Thyroid gland (tissue), 4 donors: ENCODE results near the gene HAO1. TPM values are rescaled to one million over a fixed set of nuclear protein-coding genes. Genes with fewer than 3 reads are reported as not detected.

Experiments used
- DNase-seq, 2 donors: peaks; one replicate each; pipeline ENCODE4 v3.0.0-alpha.2; 2019
- H3K27ac ChIP-seq, 3 donors: fragments of 200-600 bp; sonication (generic); 1 replicate in 2 of 3; 2 replicates in 1 of 3; pipeline ENCODE4 v1.5.1; 2016 to 2019; ENCODE audit warnings: mild to moderate bottlenecking in 1 of 3, moderate library complexity in 1 of 3
- H3K27me3 ChIP-seq: fragments of 200-600 bp; sonication (generic); one replicate; pipeline ENCODE4 v1.5.1; 2019
- H3K36me3 ChIP-seq, 2 donors: fragments of 200-600 bp; sonication (generic); one replicate each; pipeline ENCODE4 v1.5.1; 2016 to 2019
- H3K4me1 ChIP-seq, 2 donors: fragments of 200-600 bp; sonication (generic); one replicate each; pipeline ENCODE4 v1.5.1; 2017 to 2019
- H3K4me3 ChIP-seq, 3 donors: fragments of 200-600 bp; sonication (generic); replicated peaks in 1 of 3; 1 replicate in 2 of 3; 2 replicates in 1 of 3; pipeline ENCODE4 v1.5.1; 2016; ENCODE audit warnings: mild to moderate bottlenecking in 1 of 3
- H3K9me3 ChIP-seq: fragments of 200-600 bp; sonication (generic); one replicate; pipeline ENCODE4 v1.5.1; 2017
- CTCF ChIP-seq, 6 experiments: fragments of 200-600 bp in 3 of 6; fragments of 450-650 bp in 3 of 6; sonication (generic) in 3 of 6; IDR thresholded peaks; one replicate each; pipeline ENCODE4 v1.5.1; 2016 to 2019; ENCODE audit warnings: antibody characterized with exemption in 6 of 6, mild to moderate bottlenecking in 2 of 6, inconsistent platforms in 1 of 6, moderate library complexity in 1 of 6
- POLR2A ChIP-seq, 2 donors: fragments of 450-650 bp; IDR thresholded peaks; one replicate each; pipeline ENCODE4 v1.6.1; 2017; ENCODE audit warnings: antibody characterized with exemption in 2 of 2, mild to moderate bottlenecking in 2 of 2, moderate library complexity in 1 of 2
- WGBS, 2 donors: methylation state at CpG; one replicate each; pipeline ENCODE4 v1.1.5; 2017; 5-methylcytosine and 5-hydroxymethylcytosine counted together
- intact Hi-C: fragments of 100-400 bp; cut with DNase I; formaldehyde crosslinking; loops from one replicate; pipeline ENCODE4 v1.15.1; 2023
- total RNA-seq, 4 donors: library from RNA; depleted of rRNA; stranded (reverse); fragments of >200 nt; gene quantifications; one replicate each; pipeline ENCODE4 v1.2.3, GENCODE V29; 2016

The HAO1 gene
- total RNA-seq, 4 donors from 2014 or later: not detected

DNA sequence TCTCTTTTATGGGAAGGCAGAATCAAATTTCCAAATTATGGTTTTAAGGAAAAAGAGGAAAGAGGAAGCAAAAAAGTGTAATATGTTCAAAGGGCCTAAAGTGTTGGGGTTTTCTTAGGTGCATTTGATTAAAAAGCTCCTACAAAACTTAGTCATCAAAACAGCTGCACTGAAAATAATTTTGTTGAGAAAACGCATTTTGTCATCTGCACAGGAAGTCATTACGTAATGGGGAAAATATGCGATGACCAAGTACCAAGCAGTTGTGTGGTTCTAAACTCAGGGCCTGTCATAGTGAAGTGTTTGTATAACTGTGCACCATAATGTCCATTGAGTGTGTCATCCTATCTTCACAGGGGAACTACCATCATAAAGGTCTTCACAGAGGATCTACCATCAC, 15.6 kb downstream of the HAO1 start:
- 70 to 74% methylated on average over 3 of the region's 3 CpGs for WGBS, 2 donors
- no peaks in the 10 kb centered on the region for H3K9me3 ChIP-seq
- H3K4me1 ChIP-seq: no peaks in the 10 kb centered on the region
- H3K27me3 ChIP-seq: no peaks in the 10 kb centered on the region
- no peak for TF ChIP-seq CTCF (IDR thresholded peaks at IDR 0.05)
- H3K27ac ChIP-seq: no peak overlapping the region
- intact Hi-C loops: no loop called here
- no peak overlapping the region for H3K4me3 ChIP-seq
- no peaks in the 10 kb centered on the region for H3K36me3 ChIP-seq
- DNase-seq: no peak

DNA sequence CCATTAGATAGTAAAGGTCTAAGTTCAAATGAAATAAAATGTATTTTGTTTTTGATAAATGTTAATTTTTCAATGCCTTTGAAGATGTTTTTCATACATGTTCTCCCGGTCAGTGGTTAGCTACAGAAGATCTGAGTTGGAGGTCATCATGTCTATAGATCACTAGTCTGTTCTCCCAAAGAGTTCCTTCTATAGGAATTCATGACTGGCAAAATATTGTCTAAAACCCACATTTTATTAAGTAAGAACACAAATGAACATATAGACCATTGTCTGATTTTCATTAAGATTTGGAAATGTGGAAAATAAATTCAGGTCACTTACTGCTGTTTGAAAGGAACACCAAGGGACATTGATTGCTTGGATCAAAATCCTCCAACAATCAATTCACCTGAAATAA, 23.6 kb downstream of the HAO1 start:
- Histone ChIP-seq H3K4me3 (no peak overlapping the region), H3K36me3 (no peaks in the 10 kb centered on the region), H3K27me3 (no peaks in the 10 kb centered on the region), H3K27ac (no peak overlapping the region), H3K9me3 (no peaks in the 10 kb centered on the region), H3K4me1 (no peaks in the 10 kb centered on the region)
- WGBS, 2 donors: 92 to 97% methylated on average over 1 of the region's 1 CpG
- intact Hi-C loops: no loop called here
- no peak for DNase-seq
- no peak for TF ChIP-seq CTCF (IDR thresholded peaks at IDR 0.05)
- TF ChIP-seq POLR2A (IDR thresholded peaks at IDR 0.05): no peak

DNA sequence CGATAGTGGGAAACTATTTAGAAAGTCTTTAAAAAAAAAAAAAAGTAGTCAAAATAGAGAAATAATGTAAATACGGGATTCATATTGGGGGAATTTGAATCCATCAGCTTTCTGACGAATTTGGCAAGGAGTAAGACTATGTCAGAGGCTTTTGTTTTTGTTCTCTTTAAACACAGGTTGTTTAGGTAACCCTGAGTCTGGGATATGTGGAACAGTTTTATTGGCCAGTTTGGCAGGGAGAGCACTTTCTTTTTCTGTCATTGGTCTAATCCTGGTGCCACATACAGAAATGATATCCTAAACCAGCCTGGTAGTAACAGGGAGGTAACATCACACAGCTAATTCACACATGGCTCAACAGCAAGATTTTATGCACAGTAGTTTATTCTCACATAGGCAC, 27.7 kb downstream of the HAO1 start:
- Histone ChIP-seq H3K27ac (no peak overlapping the region), H3K36me3 (no peaks in the 10 kb centered on the region), H3K4me3 (no peak overlapping the region), H3K9me3 (no peaks in the 10 kb centered on the region), H3K27me3 (no peaks in the 10 kb centered on the region), H3K4me1 (no peaks in the 10 kb centered on the region)
- TF ChIP-seq POLR2A (IDR thresholded peaks at IDR 0.05) (no peak), CTCF (IDR thresholded peaks at IDR 0.05) (no peak)
- intact Hi-C loops: no loop called here
- 68 to 73% methylated on average over 3 of the region's 3 CpGs for WGBS, 2 donors
- DNase-seq: no peak

DNA sequence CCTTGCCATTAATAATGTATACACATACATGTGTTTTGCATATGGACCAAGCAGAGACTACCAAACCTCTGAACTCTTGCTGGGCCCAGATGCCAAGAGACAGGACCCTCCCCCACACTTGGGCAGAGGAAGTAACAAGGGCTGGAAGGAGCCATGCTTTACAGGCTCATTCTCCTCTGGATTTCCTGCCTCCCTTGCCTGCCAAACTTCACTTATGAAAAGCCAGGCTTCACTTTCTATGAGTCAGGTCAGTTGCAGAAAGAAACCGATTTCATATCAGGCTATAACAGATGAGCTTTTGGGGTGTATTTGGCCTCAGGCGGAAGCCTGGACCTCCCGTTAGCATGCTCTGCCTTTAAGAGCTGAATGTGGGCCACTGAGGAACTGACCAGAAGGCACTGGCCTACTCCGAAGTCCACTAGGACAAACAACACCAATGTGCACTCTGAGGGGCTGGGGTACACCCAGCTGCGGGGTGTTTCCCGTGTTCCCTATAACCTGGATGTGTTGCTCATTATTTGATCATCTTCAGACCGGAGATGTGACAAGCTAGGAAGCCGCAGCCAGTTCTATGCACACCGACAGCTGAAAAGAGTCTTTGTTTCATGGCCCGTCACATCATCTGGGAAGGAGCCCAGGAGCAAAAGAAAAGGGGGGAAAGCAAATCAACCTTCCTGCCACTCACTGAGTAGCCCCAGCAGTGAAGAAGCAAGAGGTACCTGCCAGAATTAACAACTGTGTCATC, 28.5 kb downstream of the HAO1 start:
- Histone ChIP-seq H3K9me3 (no peaks in the 10 kb centered on the region), H3K36me3 (no peaks in the 10 kb centered on the region), H3K27ac (no peak overlapping the region), H3K27me3 (no peaks in the 10 kb centered on the region), H3K4me1 (no peaks in the 10 kb centered on the region), H3K4me3 (no peak overlapping the region)
- intact Hi-C loops: no loop called here
- 81 to 86% methylated on average over 9 to 10 of the region's 10 CpGs for WGBS, 2 donors
- TF ChIP-seq CTCF (IDR thresholded peaks at IDR 0.05): no peak
- TF ChIP-seq POLR2A (IDR thresholded peaks at IDR 0.05): no peak
- DNase-seq: no peak

DNA sequence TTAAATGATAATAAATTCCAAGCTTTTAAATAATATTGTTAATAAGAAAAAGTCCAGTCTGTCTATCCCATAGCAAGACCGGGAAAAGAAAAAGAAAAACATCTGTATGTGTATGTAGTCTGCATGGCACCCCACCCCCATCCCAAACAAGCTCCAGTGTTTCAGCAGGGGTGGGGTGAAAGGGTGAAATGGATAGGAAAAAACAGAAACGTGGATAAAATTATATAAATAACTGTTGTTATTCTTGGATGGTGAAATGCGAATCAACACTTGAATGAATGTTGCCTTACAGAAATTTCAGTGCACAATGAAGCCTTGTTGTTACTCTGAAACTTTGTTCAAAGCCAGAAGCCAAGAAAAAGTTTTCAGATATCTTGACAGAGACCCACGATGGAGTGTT, 31.4 kb downstream of the HAO1 start:
- 58 to 64% methylated on average over 4 of the region's 4 CpGs for WGBS, 2 donors
- DNase-seq: no peak
- no peaks in the 10 kb centered on the region for H3K9me3 ChIP-seq
- H3K36me3 ChIP-seq: no peaks in the 10 kb centered on the region
- no peak overlapping the region for H3K27ac ChIP-seq
- no peaks in the 10 kb centered on the region for H3K4me1 ChIP-seq
- intact Hi-C loops: no loop called here
- no peaks in the 10 kb centered on the region for H3K27me3 ChIP-seq
- no peak overlapping the region for H3K4me3 ChIP-seq
- TF ChIP-seq POLR2A (IDR thresholded peaks at IDR 0.05) (no peak), CTCF (IDR thresholded peaks at IDR 0.05) (no peak)
